Esophagus squamous epithelium (tissue), 5 donors: Measurements from ENCODE around the gene ZNF407. TPM values are rescaled to one million over a fixed set of nuclear protein-coding genes. Genes with fewer than 3 reads are reported as not detected.

ENCODE experiments used
- DNase-seq: peaks from one replicate; lab custom pipeline; 2025; lab: John Stamatoyannopoulos, UW
- H3K27ac ChIP-seq, 4 donors: fragments of 200-600 bp; sonication (generic); one replicate each; pipeline ENCODE4 v1.5.1; 2016 to 2019; ENCODE audit warnings: mild to moderate bottlenecking in 1 of 4
- H3K27me3 ChIP-seq, 4 donors: fragments of 200-600 bp; sonication (generic); 1 replicate in 3 of 4; 2 replicates in 1 of 4; pipeline versions ENCODE4 v1.5.1 to v1.6.0; 2017 to 2021; ENCODE audit warnings: antibody characterized with exemption in 1 of 4
- H3K36me3 ChIP-seq, 3 donors: fragments of 200-600 bp; sonication (generic); one replicate each; pipeline ENCODE4 v1.5.1; 2016 to 2019
- H3K4me1 ChIP-seq, 3 donors: fragments of 200-600 bp; sonication (generic); one replicate each; pipeline ENCODE4 v1.5.1; 2017 to 2019
- H3K4me3 ChIP-seq, 4 donors: fragments of 200-600 bp; sonication (generic); 1 replicate in 3 of 4; 2 replicates in 1 of 4; pipeline ENCODE4 v1.5.1; 2016 to 2019; ENCODE audit warnings: mild to moderate bottlenecking in 2 of 4, moderate library complexity in 1 of 4
- H3K9me3 ChIP-seq, 3 donors: fragments of 200-600 bp; sonication (generic); one replicate each; pipeline ENCODE4 v1.5.1; 2016 to 2019
- CTCF ChIP-seq, 6 experiments: fragments of 450-650 bp in 4 of 6; fragments of 200-600 bp in 2 of 6; sonication (generic) in 2 of 6; IDR thresholded peaks; one replicate each; pipeline ENCODE4 v1.5.1; 2016 to 2019; ENCODE audit warnings: antibody characterized with exemption in 6 of 6, mild to moderate bottlenecking in 4 of 6, moderate library complexity in 4 of 6
- POLR2A ChIP-seq, 4 donors: fragments of 450-650 bp; IDR thresholded peaks; one replicate each; pipeline ENCODE4 v1.6.1; 2017; ENCODE audit warnings: antibody characterized with exemption in 4 of 4, mild to moderate bottlenecking in 4 of 4, moderate library complexity in 3 of 4
- WGBS, 2 donors: methylation state at CpG; one replicate each; pipeline ENCODE4 v1.1.5; 2018; 5-methylcytosine and 5-hydroxymethylcytosine counted together
- intact Hi-C: fragments of 100-400 bp; cut with DNase I; formaldehyde crosslinking; loops from one replicate; pipeline ENCODE4 v1.15.0; 2022
- total RNA-seq, 4 donors: library from RNA; depleted of rRNA; stranded (reverse); fragments of >200 nt; gene quantifications; one replicate each; pipeline ENCODE4 v1.1.0, GENCODE V29; 2016
- donor health status: DM: yes; HTN: yes; CAD: no.

Gene ZNF407
- total RNA-seq, 4 donors from 2014 or later = 6.4 to 21.2 (median 13.1) TPM

DNA sequence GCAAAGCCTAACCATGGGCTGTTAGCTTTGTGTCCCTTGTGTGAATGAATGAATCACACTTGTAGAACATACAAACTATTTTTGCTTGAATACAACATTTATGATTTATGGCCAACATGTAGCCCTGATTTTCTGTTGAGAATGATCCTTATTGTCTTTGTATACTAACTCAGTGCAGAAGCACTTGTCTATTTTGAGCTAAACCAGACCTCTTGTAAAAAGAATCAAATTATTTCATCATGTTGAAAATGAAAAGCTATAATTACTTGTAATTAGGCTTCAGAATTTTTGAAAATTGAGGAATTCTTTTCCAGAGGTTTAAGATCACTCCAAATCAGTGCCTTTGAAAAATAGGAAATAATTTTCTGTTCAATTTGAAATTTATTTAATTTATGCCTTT lies 85.9 kb downstream of the ZNF407 start:
- TF ChIP-seq POLR2A (IDR thresholded peaks at IDR 0.05) = no peak
- H3K36me3 ChIP-seq = peaks cover 0 to 12% (median 0%) of the 10 kb centered on the region in 3 donors
- no peaks in the 10 kb centered on the region for H3K9me3 ChIP-seq
- intact Hi-C loops = no loop called here
- no peak overlapping the region for H3K4me3 ChIP-seq
- no peaks in the 10 kb centered on the region for H3K27me3 ChIP-seq
- no peak for DNase-seq
- H3K4me1 ChIP-seq = peaks cover 0 to 19% (median 3%) of the 10 kb centered on the region in 3 donors
- no peak overlapping the region for H3K27ac ChIP-seq

- TF ChIP-seq POLR2A (IDR thresholded peaks at IDR 0.05) (no peak), CTCF (IDR thresholded peaks at IDR 0.05) (no peak)
- 55 to 68% methylated on average over 2 of the region's 2 CpGs for whole genome bisulfite sequencing, 2 donors
- Histone ChIP-seq H3K27ac (no peak overlapping the region), H3K27me3 (no peaks in the 10 kb centered on the region), H3K4me1 (no peaks in the 10 kb centered on the region), H3K36me3 (peaks cover 0 to 8% (median 0%) of the 10 kb centered on the region in 3 donors), H3K9me3 (no peaks in the 10 kb centered on the region), H3K4me3 (no peak overlapping the region)
- DNase-seq = no peak
- intact Hi-C loops = no loop called here
These were observed 91.6 kb downstream of the ZNF407 start for GRCh38 chr18:74689251-74689650.

- TF ChIP-seq POLR2A (IDR thresholded peaks at IDR 0.05) (no peak), CTCF (IDR thresholded peaks at IDR 0.05) (no peak)
- no peak overlapping the region for H3K4me3 ChIP-seq
- H3K9me3 ChIP-seq = no peaks in the 10 kb centered on the region
- intact Hi-C loops = no loop called here
- no peaks in the 10 kb centered on the region for H3K4me1 ChIP-seq
- H3K36me3 ChIP-seq = no peaks in the 10 kb centered on the region
- 77 to 81% methylated on average over 5 to 8 of the region's 9 CpGs for WGBS, 2 donors
- no peak overlapping the region for H3K27ac ChIP-seq
- no peaks in the 10 kb centered on the region for H3K27me3 ChIP-seq
- DNase-seq = no peak
These were observed 94.8 kb downstream of the ZNF407 start for GRCh38 chr18:74692367-74693013.

DNA sequence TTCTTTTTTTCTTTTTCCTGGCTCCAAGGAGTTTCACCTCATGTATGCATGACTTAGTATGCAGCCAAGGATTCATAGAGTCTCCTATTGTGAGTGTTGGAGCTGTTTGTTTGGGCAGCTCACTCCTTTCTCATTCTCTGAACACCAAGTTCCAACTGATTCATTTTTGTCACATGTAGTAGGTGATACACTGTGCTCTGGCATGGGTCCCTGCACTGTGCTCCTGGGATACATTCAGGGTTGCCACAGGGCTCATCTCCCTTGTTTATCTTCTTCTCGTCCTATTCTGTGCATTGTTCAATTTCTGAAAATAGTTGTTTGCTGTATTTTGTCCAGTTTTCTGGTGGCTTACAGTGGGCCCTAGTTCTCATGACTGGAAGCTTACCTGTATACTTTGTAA lies 96.8 kb downstream of the ZNF407 start:
- no peaks in the 10 kb centered on the region for H3K9me3 ChIP-seq
- no peaks in the 10 kb centered on the region for H3K36me3 ChIP-seq
- WGBS, 2 donors = 69 to 76% methylated on average over 1 of the region's 1 CpG
- no peak overlapping the region for H3K27ac ChIP-seq
- H3K27me3 ChIP-seq = no peaks in the 10 kb centered on the region
- intact Hi-C loops = no loop called here
- no peak for DNase-seq
- TF ChIP-seq CTCF (IDR thresholded peaks at IDR 0.05) (no peak), POLR2A (IDR thresholded peaks at IDR 0.05) (no peak)
- H3K4me3 ChIP-seq = no peak overlapping the region
- H3K4me1 ChIP-seq = no peaks in the 10 kb centered on the region

DNA sequence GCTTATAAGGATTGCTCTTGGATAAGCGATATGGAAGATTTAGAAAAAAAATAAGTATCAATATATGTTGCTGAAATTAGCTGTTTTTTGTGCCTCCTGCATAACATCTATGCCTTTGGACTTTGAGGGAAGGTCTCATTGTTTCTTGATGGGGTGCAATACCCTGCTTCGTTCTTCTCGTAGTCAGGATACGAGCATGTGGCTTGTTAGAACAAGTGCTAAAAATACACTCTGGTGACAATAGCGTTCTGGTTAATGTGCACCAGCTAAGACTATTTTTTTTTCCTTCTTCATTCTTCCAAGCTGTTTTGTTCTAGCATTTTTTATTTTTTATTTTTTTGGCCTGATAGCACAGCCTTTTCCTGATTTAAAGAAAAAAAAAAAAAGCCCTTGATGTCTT lies 97.5 kb downstream of the ZNF407 start:
- no peak for TF ChIP-seq CTCF (IDR thresholded peaks at IDR 0.05)
- no peak for TF ChIP-seq POLR2A (IDR thresholded peaks at IDR 0.05)
- Histone ChIP-seq H3K9me3 (no peaks in the 10 kb centered on the region), H3K4me1 (no peaks in the 10 kb centered on the region), H3K4me3 (no peak overlapping the region), H3K27ac (no peak overlapping the region), H3K36me3 (no peaks in the 10 kb centered on the region), H3K27me3 (no peaks in the 10 kb centered on the region)
- WGBS, 2 donors = 89 to 97% methylated on average over 5 of the region's 5 CpGs
- DNase-seq = no peak
- intact Hi-C loops = no loop called here

DNA sequence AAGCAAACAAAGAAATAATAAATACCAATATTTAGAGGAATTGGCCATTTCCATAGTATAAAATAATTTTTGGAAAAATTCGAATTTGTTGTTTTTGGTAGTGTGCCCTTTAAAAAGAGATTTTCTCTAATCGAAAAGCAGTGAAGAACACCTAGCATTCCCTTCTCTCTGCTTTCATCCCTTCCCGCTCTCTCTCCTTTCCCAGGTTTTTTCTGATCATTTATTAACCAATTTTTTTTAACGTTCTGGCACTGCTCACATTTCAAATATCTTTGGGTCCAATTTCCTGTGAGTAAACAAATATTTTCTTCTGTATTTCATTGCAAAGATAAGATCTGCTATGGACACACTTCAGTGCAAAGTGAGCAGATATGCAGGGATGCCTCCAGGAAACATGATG lies 101.2 kb downstream of the ZNF407 start:
- WGBS, 2 donors = 84 to 85% methylated on average over 4 of the region's 4 CpGs
- Histone ChIP-seq H3K4me3 (no peak overlapping the region), H3K4me1 (no peaks in the 10 kb centered on the region), H3K9me3 (no peaks in the 10 kb centered on the region), H3K27ac (no peak overlapping the region), H3K36me3 (no peaks in the 10 kb centered on the region), H3K27me3 (no peaks in the 10 kb centered on the region)
- TF ChIP-seq POLR2A (IDR thresholded peaks at IDR 0.05) = no peak
- TF ChIP-seq CTCF (IDR thresholded peaks at IDR 0.05) = no peak
- DNase-seq = no peak
- intact Hi-C loops = no loop called here
